Colon (tissue), 2 donors: ENCODE data around the gene CMKLR1.

ENCODE experiments used
- FAIRE-seq: peaks from 2 replicates; lab custom pipeline; 2012; peaks lifted over from hg19 to GRCh38; lab: Jason Lieb, UNC
- donor health status: control.
- donor health status: control.

The CMKLR1 gene, protein sequence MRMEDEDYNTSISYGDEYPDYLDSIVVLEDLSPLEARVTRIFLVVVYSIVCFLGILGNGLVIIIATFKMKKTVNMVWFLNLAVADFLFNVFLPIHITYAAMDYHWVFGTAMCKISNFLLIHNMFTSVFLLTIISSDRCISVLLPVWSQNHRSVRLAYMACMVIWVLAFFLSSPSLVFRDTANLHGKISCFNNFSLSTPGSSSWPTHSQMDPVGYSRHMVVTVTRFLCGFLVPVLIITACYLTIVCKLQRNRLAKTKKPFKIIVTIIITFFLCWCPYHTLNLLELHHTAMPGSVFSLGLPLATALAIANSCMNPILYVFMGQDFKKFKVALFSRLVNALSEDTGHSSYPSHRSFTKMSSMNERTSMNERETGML

DNA sequence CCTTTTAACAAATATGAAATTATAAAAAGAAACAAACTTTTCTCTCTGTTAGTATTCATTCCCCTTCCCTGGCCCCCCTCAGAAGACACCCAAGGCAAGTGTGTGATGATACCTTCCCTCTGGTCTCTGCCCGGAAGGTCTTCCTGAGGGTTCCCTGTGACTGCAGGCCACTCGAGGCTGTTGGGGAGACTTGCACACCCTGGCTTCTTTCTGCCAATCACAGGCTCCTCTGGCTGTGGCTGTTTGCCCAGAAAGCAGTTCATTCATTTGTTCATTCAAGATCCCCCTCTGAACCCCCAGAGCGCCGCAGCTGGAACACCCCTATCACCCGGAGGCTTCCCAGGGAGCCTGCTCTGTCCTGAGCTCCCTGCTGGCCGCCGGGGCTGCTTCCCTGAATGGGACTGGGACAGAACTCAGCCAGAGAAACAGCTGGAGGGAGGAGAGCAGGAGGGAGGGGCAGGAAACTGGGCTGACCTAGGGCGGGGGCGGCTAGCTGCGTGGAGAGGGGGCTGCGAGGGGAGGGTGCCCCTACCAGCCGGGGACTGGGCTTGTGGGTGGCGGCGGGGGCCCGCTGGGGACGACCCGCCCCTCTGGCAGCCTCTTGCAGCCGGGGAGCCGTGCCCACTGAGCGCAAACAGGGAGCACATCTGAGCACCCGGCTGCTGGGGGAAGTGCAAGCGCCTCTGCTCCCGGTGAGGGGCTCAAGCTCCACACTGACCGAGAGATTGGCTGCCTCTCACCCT is at the start of gene CMKLR1:
CMKLR1 (minus strand) TSS at position 397 of the 743 bp plus-strand sequence. CDS start 45,720 bp downstream, outside the sequence.
- no peak for FAIRE-seq

DNA sequence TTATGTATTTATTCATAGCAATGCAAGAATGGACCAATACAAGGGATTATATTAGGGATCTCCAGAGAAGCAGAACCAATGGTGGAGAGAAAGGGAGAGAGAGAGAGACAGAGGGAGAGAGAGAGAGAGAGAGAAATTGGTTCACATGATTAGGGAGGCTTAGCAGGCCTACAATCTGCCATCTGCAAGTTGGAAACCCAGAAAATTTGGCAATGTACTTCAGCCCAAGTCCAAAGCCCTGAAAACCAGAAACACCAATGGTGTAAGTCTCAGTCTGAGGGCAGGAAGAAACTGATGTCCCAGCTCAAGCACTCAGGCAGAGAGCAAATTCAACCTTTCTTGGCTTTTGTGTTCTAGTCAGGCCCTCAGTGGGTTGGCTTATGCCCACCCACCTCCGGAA is 48.7 kb upstream of the CMKLR1 start:
- FAIRE-seq: no peak

DNA sequence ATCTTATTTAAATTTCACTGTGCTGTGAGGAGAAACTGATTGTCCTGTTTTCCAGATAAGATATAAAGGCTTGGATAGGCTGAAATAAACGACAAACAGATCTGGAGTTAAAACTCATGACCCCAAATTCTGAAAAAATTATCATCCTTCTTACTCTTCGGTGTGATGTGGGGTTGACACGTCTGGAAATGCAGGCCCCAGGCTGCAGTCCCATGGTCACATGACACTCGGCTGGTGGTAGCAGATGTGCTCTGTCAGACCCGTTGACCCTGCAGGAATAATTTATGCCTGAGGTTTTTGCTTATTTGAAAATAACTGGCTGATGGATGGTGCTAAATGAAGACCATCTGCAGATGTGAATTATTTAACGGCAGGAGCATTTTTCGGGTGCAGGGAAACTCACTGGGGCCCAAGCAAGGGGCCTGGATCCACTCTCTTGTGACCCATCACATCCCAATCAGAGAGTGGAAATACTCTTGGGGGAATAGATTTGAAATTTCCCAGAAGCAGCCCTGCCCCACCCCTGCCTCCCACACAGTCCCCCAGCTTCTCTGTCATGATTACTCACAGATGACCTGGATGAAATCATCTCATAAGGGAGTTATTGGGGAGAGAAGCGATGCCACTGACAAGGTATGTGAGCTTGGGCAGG is 47.7 kb upstream of the CMKLR1 start:
- FAIRE-seq: no peak

DNA sequence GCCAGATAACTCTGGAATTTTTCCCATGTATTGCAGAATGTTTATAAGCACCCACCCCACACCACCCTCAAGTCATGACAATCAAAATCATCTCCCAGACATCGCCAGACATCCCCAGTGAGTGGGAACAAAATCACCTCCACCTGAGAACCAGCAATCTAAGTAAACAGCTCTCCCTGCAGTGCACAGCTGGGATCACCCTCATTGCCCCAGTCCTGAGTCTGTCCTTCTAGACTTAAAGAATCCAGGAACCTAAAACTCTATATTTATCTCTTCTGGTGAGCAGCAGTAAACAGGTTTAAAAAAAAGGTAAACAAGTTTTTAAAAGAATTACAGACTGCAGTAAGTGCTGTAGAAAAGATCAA is 43.3 kb upstream of the CMKLR1 start:
- FAIRE-seq: no peak

DNA sequence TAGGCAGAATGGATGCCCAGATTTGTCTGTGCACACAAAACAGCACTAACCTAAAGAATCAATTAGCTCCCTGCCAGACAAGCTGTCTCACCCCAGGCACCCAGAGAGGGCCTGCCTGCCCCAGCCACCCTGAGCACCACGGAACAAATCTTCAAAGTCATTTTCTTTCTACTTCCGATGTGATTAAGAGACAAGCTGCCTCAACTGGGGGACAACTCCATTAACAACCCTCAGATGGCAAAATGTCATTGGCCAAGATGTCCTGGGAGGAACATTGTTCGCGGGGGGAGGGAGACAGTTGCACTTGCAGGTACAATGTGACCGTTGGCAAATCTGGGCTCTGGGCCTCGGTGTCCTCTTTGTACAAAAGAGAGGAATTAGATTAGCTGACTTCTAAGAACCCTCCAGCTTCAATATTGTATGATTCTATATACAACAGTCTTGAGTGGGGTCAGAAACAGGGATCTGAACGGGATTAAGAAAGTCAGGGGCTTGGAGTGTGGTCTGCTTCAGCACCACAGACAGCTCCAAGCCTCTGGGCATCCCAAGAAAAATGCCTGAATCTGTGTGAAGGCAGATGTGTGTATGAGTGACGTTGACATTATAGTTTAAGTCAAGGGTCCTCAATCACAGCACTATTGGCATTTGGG is 42.8 kb upstream of the CMKLR1 start:
- FAIRE-seq: no peak

DNA sequence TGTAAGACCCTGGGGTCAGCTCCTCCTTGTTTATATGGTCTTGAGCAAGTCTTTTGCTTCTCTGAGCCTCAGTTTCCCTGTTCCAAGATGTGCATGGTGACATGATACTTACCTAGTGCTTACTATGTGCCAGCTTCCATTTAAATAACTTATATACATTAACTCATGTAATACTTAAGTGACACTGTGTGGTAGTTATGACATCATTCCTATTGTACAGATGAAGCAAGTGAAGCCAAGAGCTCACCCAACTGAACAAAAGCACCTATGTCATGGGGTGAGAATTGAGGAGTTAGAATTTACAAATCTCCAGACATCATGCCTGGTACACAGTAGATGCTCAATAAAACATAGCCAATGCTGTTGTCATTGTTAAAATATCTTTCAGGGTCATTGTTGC is 41.3 kb upstream of the CMKLR1 start:
- no peak for FAIRE-seq

DNA sequence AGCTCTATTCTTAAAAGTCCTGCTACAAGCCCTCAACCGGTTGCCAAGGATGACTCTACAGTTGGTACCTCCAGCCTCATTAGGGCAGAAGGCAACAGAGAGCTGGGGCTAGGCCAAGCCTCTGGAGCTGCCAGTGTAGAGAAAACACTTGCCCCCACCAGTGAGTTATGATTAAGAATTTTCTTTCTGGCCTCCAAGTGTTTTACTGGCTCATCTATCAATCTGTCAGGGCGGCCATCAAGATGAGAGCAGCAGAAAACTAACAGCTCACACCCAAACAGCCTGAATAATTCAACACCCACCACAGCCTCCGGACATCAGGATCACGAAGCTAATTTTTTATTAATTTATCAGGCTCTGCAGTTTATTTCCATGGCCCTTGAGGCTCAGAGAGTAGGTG is 40.7 kb upstream of the CMKLR1 start:
- no peak for FAIRE-seq

DNA sequence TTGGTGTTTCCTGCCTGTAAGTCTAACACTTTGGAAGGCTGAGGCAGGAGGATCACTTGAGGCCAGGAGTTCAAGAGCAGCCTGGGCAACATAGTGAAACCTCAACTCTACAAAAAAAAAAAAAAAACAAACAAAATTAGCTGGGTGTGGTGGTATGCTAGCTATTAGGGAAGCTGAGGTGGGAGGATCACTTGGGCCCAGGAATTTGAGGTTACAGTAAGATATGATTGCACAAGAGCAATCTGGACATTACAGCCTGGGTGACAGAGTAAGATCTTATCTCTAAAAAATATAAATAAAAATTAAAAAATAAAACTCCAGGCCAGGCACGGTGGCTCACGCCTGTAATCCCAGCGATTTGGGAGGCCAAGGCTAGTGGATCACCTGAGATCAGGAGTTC is 39.8 kb upstream of the CMKLR1 start:
- FAIRE-seq: no peak

DNA sequence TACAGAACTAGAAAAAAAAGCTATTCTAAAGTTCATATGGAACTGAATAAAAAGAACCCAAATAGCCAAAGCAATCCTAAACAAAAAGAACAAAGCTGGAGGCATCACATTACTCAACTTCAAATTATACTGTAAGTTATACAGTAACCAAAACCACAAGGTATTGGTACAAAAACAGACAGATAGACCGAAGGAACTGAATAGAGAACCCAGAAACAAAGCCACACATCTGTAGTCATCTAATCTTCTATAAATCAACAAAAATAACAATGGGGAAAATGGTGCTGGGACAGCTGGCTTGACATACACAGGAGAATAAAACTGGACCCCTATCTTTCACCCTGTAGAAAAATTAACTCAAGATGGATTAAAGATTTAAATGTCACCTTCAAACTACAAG is 38.1 kb upstream of the CMKLR1 start:
- FAIRE-seq: no peak

DNA sequence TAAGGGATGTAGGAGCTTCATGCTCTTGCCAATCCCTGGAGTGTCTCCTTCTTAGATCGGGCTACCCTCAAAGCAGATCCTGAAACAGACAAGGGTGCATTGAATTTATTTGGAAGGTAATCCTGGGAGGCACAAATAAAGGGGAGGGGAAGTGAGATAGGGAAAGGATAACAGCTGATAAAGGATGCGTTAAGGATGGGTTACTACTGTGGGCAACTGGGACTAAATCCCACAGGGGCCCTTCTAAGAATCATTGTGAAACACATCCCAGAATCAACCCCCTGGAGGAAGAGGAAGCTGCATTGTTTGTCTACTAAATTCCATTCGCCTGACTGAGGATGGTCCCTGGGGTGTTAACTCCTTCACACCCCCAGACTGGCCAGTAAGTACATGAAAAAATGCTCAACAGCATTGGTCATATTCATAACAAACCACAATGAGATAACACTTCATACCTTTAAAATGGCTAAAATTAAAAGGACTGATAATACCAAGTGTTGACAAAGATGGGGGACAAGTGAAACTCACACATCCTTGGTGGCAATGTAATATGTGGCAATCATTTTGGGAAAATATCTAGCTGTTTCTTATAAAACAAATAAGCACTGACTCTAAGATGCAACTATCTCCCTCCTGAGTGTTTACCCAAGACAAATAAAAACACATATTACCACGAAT is 37.0 kb upstream of the CMKLR1 start:
- FAIRE-seq: no peak

DNA sequence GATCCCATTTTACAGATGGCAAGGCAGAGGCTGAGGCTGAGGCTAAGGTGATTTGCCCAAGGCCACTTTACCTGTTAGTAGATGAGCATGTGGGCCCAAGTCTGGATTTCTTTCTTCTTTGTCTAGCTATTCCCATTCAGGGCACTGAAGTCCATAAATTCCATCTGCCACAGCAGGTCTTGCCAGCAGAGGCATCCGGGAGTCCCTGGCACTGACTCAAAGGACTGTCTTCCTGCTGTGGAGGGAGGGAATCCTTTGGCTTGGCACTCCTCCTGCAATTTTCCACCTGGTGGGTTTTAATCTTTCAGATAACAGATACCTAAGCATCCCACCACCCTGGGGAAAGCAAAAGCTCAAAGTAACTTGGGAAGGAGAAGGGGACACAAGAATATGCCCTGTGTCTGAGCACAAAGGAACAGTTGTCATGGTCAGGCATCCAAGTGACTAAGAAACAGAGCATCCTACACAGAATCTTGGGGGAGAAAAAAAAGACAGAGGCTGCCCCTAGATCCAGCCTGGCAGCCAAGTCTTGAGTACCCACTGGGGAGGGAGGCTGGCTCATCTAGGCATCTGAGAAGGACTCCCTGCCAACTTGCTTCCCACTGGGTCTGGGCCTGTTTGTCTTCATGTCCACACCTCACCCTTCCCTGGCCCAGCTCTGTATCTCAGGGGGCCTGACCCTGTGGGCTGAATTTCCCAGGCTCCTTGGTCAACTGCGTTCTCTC is 35.6 kb upstream of the CMKLR1 start:
- FAIRE-seq: no peak

DNA sequence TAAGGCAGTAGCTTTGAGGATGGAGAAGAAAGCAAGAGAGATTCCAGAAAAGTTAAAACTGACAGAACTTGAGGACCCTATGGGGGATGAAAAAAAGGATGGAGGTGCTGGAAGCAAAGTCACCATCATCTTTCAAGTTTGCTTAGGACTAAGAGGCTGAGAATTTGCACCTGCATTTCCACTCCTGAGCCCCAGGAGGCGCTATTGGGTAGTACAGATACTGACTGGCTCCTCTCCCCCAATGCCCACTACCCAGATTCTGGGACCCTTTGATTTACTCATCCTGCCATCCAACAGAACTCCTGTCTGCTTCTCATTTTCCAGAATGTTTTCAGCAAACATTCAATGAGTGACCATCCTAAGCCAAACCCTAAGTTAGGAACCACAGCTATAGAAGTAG is 34.0 kb upstream of the CMKLR1 start:
- FAIRE-seq: no peak

DNA sequence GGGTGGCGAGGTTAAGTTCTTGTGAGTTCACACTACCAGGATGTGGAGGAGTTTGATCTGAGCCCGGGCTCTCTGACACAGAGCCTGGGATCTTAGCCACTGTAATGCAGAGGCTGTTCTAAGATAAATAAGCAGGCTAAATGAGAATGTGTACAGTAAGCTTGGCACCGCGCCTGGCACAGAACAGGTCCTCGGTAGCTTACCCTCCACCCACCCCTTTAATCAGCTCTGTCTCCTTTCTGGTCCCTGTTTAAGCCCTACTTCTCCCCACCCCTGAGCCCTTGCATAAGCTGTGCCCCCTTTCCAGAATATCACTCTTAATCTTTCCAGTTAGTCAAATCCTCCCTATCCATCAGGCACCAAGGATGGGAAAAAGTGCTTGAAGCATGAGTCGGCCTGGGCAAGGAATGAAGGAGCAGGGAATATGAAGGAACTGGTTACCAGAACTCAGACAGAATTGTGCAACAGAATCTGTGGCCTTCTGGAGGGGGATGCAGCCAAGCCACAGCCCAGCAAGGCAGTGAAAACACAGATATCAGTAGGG is 32.8 kb upstream of the CMKLR1 start:
- no peak for FAIRE-seq

DNA sequence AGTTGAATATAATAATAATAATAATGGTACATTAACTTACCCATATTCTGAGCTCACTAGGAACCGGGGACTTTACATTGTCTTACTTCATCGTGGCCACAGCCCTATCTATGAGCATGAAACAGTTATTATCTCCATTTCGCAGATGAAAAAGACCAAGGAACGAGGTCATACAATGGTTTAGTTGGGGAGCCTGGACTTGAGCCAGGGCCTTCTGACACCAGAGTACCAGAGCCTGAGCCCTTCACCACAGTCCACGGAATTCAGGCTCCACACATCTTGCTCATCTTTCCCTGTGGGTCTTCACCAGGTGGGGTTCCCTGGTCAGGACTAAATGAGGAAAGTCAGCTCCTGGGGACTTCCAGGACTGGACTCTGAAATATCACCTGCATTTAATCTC is 31.3 kb upstream of the CMKLR1 start:
- no peak for FAIRE-seq

DNA sequence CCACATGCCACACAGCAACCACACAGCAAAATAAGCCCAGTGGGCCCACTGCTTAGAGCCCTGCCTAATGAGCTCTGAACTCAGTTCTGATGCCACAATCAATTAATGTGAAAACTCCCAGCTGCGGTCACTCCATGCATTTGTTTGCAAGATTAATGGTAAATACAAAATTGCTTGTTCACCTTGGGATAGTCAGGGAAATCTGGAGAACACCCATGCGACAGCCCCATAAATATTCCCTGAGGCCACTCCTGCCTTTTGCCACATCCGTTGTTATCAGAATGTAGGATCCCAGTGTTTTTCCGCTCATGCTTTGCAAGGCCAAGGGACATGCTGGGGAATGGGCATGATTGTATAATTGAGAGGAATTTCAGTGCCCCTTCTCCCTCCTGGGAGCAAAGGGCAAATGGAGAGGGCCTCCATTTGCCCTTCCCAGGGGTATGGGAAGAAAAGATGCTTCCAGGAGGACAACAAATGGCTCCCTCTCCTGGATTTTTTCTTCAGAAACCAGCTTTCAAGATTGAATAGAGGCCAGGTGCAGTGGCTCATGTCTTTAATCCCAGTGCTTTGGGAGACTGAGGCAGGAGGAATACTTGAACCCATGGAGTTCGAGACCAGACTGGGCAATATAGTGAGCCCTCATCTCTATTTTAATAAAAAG is 30.8 kb upstream of the CMKLR1 start:
- FAIRE-seq: no peak

DNA sequence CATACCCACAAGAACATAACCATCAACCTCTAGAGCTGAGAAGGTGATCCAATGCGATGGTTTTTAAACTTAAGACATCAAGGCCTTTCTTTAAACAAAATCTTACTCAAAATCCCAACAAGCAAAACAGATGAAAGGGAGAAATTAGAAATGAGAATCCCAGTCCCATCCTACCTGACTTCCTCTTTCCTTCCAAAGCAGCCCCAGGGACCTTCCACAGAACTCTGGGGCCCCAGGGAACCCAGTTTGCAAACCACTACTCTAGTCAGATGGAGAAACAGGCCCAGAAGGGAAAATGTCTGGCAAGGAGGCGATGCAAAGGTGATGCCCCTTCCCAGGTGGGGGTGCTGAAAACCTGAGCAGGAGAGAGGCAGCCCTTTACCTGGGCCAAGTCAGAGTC is 29.0 kb upstream of the CMKLR1 start:
- no peak for FAIRE-seq

DNA sequence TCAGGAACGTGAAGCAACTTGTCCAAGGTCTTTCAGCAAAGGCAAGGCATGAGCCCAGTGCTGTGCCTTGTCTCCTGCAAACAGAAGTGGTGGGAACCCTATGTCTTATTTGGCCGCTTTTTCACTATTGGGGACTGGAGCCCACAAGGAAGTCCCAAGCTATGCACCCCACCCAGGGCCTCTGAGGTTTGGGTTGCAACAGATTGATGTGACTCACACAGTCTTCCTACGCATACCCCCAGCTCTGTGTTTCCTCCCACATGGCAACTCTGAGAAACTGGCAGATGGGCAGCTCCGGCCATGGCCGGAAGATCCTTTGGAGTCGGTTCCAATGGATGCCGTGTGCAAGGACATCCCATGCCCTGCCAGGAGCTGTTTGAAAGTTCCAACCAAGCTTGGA is 28.3 kb upstream of the CMKLR1 start:
- FAIRE-seq: no peak

DNA sequence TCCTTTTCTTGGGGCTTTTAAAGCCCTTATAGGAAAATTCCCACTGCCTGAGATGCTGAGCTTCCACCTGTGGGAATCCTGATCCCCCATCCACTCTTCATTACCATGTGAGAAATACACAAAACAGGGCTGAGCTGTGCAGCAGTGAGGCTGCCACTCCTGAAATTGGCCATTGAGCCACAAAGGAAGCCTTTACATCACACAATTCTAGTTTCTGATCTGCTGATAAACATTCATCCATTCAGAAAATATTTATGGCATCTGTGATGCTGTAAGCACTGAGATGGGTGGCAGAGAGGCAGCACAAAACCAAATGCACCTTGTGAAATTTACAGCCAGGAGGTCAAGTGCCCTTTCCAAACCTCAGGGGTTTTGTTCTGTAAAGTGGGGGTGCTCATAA is 26.2 kb upstream of the CMKLR1 start:
- no peak for FAIRE-seq

DNA sequence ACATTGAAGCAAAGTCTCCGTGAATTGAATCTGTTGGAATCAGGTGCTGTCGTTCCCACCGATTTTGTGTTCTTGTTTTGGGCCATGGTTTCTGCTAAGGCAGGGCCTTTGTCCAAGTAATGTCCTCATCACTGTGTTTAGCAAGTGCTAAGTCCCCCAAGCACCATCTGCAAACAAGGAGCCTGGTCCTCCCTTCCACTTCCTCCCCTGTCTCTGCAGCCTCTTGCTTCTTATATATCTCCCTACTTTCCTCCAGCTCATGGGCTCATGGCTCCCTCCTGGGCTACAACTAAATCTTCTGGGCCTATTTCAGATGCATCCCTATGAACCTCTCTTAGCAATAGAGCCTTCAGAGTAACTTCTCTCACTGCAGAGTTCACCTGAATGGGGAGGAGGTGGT is 25.8 kb upstream of the CMKLR1 start:
- FAIRE-seq: no peak

DNA sequence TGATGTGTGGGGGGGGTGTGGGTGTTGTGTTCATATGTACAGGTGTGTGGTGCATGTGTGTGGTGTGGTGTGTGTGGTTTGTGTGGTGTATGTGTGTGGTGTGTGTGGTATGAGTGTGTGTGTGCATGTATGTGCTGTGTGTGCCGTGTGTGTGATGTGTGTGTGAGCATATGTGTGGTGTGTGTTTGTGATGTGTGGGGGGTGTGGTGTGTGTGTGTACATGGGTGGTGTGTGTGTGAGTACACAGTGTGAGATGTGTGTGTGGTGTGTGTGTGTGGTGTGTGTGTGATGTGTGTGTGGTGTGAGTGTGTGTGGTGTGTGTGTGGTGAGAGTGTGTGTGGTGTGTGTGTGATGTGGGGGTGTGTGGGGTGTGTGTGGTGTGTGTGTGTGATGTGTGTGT is 24.5 kb upstream of the CMKLR1 start:
- FAIRE-seq: no peak

DNA sequence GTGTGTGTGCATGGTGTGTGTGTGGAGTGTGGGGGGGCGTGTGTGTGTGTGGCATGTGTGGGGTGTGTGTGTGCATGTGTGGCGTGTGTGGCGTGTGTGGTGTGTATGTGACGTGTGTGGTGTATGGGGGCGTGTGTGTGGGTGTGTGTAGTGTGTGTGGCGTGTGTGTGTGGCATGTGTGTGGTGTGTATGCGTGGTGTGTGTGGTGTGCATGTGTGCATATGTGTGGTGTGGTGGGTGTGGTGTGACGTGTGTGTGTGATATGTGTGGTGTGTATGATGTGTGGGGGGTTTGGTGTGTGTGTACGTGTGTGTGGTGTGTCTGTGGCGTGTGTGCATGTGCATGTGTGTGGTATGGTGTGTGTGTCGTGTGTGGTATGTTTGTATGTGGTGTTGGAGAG is 24.1 kb upstream of the CMKLR1 start:
- FAIRE-seq: no peak
